UCSD-AML1 (cell line): ENCODE results near the gene MPHOSPH9.

Experiments used
- DNase-seq: peaks from one replicate; lab custom pipeline; 2025; ENCODE audit not compliant: unreplicated experiment; lab: John Stamatoyannopoulos, UW

MPHOSPH9 gene, protein sequence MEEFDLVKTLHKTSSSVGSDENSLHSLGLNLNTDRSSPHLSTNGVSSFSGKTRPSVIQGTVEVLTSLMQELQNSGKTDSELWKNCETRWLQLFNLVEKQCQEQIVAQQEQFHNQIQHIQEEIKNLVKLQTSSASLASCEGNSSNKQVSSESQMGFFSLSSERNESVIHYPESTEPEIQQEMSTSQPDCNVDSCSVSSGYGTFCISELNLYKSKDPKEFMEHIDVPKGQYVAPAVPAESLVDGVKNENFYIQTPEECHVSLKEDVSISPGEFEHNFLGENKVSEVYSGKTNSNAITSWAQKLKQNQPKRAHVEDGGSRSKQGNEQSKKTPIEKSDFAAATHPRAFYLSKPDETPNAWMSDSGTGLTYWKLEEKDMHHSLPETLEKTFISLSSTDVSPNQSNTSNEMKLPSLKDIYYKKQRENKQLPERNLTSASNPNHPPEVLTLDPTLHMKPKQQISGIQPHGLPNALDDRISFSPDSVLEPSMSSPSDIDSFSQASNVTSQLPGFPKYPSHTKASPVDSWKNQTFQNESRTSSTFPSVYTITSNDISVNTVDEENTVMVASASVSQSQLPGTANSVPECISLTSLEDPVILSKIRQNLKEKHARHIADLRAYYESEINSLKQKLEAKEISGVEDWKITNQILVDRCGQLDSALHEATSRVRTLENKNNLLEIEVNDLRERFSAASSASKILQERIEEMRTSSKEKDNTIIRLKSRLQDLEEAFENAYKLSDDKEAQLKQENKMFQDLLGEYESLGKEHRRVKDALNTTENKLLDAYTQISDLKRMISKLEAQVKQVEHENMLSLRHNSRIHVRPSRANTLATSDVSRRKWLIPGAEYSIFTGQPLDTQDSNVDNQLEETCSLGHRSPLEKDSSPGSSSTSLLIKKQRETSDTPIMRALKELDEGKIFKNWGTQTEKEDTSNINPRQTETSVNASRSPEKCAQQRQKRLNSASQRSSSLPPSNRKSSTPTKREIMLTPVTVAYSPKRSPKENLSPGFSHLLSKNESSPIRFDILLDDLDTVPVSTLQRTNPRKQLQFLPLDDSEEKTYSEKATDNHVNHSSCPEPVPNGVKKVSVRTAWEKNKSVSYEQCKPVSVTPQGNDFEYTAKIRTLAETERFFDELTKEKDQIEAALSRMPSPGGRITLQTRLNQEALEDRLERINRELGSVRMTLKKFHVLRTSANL

DNA sequence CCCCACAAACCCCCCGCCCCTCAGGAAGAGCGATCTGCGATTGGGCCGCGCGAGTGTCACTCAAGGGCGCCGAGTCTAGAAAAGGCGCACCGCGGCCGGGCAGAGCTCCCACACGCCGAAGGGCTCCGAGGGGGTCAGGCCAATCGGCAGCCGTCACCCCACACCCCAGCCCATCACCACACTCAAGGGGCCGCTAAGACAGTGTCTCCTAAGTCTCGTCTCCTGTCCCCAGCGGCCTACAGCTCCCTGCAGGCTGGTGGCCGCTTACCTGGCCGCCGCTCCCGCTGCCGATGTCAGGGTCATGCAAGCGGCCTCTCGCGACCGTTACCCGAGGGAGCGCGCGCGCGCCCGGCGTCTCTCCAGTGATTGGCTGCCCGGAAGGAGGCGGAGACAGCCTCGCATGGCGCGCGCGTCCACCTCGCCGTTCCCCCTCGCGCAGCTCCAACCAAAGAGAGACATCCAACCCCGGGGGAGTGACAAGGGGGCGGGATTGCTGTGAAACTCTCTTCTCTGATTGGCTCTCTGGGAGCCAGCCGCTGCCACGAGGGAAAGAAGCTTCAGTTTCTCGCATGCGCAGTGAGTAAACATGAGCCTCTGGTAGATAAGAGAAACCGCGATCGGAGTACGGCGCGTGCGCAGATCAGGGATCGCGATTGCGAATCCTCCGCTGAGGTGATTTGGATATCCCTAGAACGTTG, at the start of gene MPHOSPH9, which contains the start of gene MTRFR:
MPHOSPH9 (minus strand) TSS at position 335 of the 698 bp plus-strand sequence. CDS start 2,777 bp downstream, outside the sequence.
MTRFR (plus strand) TSS at position 630 of the 698 bp plus-strand sequence. CDS start 20,239 bp downstream, outside the sequence.
- DNase-seq, result peak; percentile 98

DNA sequence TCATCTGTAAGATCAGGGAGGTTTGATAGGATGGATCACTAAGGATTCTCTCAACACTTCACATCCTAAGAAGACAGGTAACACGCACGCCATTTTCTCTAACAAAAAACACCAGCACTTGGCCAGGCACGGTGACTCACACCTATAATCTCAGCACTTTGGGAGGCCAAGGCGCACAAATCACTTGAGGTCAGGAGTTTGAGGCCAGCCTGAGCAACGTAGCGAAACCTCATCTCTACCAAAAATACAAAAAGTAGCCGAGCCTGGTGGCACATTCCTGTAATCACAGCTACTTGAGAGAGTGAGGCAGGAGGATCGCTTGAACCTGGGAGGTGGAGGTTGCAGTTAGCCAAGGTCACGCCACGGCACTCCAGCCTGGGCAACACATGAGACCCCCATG, 49.2 kb upstream of the MPHOSPH9 start:
- no peak for DNase-seq

DNA sequence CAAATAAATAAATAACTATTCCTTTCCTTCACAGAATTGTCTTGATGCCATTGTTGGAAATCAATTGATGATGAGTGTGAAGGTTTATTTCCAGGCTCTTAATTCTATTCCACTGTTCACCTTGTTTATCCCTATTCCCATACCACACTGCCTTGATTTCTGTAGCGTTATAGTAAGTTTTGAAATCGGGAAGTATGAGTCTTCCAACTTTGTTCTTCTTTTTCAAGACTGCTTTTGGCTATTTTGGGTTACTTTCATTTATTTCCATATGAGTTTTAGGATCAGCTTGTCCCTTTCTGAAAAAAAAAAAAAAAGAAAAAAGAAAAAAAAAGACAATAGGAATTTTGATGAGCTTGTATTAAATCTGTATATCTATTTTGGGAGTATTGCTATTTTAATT, 48.0 kb upstream of the MPHOSPH9 start:
- no peak for DNase-seq

DNA sequence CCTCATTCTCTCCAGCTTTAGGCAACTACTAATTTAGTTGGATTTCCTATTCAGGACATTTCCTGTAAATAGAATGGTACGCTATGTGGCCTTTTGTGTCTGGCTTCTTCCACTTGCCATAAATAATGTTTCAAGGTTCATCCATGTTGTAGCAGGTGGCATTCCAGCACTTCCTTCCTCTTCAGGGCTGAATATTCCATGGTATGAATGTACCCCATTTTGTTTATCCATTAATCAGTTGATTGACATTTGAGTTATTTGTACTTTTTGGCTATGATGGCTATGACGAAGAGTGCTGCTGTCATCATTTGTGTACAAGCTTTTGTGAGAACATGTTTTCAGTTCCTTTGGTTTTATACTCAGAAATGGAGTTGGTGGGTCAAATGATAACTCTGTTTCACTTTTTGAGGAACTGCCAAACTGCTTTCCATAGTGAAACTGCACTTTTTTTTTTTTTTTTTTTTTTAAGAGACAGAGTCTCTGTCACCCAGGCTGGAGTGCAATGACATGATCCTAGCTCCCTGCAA, 45.2 kb upstream of the MPHOSPH9 start:
- DNase-seq, result no peak

DNA sequence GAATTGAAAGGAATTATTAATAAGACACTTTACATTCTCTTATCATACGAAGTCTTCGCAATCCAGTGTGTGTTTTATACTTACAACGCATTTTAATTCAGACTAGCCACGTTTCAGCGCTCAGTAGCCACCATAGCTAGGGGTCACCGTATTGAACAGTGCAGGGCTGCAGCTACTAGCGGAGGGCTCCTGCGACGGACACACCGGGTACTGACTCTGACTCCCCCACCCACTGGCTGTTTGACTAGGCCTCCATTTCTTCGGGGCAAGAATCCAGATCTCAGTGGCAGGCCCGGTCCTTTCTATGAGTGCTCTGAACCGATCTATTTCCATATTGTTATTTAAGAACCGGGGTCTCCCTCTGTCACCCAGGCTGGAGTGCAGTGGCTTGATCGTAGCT, 40.2 kb upstream of the MPHOSPH9 start:
- DNase-seq, result no peak

DNA sequence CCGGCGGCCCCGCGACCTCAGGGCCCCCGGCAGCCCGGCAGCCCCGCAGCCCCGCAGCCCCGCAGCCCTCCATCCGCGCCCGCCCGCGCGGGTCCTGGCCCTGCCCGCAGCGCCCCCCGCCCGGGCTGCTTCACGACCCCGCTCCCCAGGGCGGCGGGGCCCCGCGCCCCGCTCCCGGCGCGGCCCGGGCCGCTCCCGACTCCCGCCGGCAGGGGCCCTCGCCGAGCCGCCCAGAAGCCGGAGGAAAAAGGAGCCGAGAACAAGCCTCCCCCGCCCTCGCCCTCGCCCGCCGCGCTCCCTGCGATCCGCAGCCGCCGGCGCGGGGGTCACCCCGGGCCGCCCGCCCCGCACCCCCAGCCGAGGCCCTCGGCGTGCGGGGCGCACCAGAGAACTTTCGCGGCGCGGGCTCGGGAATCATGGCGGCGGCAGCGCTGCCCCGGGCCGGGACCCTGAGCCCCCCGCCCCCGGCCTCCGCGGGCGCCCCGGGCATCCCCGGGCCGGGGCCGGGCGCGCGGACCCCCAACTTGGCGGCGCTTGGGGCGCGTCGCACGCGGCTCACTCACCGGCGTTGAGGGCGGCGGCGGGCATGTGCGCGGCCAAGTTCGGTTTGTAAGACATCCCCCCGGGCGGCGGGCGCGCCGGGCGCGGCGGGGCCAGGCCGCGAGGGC, 38.2 kb upstream of the MPHOSPH9 start:
- DNase-seq, result peak; percentile 67

DNA sequence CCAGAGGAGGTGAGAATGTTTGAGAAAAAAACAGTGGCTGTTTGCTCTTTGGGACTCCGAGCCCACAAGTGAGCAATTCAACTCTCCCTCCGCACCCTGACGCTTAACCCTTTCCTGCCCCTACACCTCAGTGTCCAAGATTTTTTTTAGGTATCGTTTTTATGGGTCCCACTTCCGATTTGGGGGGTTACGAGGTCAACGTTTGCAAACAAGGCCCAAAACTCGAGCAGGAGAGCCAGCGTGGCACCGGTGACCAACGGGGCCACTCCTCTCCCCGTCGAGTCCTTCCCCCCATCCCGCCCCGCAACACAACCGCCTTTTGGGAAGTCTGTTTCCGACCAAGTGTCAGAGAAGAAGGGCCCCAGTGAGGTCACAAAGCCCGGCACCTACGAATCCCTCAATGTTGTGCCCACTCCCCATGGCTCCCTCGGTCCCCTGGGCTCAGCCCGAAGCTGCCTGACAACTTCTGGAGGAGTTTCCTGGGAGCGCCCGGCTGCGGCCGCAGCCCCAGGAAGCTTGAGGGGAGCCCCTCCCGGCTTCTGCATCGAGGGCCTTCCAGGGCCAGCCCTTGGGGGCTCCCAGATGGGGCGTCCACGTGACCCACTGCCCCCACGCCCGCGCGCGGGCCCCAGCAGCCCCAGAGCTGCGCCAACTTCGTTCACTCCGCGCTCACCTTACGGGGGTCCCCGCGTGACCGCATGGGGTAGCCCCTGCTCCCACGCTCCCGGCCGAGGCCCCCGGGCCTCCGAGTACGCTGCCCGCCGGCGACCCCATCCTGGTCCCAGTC, 37.5 kb upstream of the MPHOSPH9 start:
- DNase-seq, result peak; percentile 33

DNA sequence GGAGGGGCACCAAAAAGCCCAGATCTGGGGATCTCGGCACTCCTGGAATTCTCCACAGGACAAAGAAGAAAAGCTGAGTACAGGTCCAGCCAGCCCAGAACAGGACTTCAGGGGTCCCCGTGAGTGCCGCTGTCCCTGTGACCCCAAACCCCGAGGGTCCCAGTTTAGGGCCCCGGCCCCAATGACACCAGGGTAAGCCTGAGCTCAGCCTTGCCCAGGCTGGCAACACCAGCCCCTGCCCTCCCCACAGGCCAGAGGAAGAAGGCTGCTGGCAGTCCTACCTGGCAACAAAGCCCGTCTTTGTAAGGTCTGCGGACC, 36.9 kb upstream of the MPHOSPH9 start:
- DNase-seq, result no peak

DNA sequence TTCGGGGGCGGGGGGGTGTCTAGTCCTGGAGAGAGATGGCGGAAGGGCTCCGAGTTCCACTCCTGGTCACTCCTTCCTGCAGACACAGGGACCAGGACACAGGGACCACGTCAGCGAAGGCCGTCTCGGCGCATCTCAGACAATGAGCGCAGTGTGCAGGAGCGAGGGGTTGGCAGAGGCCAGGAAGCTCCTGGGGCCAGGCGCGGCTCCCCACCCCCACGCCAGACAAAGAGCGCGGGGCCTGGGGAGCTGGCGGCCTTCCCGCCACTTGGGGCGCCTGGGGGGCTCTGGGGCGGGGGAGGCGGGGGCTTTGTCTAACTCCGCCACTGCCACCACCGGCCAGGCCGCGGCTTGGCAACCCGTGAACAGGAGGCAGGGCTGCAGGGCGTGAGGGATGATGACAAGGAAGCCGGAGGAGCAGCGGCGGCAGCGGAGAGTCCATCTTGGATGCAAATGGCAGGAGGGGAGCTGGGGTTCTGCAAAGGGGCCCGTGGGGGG, 36.5 kb upstream of the MPHOSPH9 start:
- no peak for DNase-seq

DNA sequence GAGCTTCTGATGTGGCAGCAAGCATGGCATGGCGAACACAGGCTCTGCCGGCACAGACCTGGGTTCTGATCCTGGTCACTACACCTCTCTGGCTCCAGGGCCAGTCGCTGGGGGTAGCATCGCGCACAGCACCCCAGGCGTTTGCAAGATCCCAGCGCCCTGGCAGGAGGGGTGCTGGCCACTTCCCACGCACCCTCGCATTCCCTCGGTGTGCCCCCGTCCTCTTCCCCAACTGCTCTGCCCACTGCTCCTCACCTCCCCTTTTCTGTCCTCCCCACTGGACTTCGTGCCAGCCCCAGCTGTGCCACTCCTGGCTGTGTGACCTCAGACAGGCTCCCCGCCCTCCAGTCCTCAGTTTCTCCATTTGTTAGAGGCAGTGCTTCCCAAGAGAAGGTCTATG, 35.9 kb upstream of the MPHOSPH9 start:
- no peak for DNase-seq

DNA sequence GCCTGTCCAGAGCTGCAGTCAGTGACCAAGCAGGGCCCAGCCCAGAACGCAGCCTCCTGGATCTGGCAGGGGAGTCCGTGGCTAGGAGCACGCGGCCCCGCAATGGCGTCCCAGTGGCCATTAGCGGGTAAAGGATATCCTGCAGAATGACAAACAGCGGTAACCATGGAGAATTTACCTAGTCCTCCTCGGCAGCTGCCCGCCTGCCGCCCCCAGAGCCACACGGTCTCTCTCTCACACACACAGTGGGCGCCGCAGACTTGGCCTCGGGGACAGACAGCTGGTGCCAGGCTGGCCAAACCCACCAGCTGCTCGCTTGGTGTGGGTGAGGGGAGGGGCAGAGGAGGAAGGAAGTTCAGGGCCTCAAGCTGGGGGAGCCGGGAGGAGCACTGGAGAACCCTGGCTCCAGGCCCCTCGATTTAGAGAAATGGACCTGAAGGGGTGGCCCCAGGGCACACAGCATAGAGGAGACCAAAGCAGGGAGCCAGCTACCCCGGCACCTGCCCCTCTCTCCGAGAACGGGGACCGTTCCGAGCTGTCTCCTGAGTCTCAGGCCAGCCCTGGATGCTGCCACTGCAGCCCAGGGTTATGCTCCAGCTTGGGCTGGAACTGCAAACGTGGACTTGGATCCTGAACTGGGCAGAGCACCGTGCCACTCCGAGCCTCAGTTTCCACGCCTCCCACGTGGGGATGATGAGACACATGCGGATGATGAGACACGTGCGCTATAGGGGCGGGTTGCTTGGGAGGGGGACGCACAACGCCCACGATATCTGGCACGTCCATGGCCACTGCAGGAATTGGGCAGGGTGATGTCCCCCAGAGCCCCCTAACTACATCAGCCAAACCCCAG, 35.3 kb upstream of the MPHOSPH9 start:
- peak; percentile 60 for DNase-seq

DNA sequence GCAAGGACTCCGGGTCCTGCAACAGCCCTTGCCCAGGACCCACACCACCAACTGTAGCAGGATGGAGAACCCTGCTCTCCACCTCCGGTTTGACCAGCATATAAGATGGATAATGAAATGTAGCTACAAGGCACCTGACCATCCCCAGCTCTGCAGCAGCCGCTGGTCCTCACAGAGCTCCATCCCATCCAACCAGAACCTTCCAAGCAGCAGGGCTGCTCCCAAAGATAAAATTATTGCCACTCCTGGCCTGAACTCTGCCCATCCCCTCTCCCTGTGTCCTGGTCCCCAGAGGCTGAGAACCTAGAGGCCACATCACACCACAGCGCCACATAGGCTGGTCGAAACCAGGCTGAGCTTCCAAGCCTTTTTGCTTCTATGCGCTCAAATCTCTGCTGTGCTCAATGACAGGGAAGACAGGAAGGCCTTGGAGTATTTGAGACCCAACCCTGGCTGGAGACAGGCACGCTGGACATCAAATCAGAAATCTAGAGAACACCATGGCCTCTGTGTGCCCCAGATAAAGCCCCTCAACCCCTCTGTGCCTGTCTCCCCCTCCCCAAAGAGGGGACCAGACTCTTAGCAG, 34.5 kb upstream of the MPHOSPH9 start:
- no peak for DNase-seq

DNA sequence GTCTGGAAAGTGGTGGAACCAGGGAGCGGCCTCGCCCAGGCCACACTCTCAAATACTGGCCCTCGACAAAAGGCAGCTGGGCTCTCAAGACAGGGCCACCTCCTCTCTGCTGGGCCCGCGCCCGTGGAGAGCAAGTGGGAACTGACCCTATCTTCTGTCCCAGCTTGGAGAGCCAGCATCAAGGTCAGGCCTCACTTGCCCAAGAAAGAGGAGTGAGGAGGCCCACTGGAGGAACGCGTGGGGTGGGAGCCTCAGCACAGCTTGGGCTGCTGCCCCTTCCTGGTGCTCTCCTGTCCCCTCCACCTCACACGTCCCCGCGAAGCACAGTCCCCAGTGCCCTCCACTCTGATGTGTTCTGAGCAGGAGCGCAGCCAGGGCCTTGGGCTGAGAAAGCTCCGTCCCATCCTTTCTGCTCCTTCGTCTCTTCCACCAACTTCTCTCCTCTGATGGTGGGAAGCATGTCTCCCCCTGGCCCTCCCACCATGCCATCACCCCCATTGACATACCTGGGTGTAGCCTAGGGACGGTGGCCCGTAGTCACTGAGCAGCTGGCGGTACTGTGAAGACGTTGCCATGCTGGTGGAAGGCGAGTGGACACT, 33.8 kb upstream of the MPHOSPH9 start:
- DNase-seq, result no peak

DNA sequence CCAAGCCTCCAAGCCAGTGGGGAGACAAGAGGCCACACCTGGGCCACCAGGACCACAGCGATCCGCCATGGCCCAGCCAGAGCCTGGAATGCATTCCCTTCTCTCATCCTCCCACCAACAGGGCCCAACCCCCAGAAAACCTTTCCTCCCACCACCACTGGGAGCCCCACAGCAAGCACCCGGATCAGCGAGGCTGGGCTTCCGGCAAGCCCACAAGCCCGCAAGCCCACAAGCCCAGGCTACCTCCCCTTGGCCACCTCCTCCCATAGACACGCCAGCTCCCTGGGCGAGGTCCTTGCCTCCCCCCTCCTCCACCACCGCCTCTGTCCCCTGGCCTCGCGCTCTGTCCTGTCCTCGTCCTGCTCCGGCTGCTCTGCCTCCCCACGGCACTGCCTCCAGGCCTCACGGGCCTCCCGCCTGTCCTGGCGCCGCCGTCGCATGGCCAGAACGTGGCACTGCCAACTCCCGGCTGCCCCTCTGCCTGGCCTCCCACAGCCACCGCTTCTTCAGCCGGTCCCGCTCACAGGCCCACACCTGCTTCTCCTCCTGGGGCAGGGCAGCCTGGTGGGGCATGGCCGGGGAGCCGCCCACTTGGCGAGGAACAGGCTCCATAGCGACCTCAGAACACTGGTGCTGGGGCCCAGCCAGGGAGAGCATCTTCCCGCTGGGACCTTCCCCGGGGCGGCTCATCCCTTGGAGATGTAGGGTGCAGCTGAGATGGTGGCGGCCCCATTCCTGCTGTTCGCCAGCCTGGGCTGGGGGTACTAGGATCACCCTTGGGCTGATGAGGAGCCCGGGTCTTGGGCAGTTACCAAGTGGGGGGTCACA, 33.1 kb upstream of the MPHOSPH9 start:
- no peak for DNase-seq

DNA sequence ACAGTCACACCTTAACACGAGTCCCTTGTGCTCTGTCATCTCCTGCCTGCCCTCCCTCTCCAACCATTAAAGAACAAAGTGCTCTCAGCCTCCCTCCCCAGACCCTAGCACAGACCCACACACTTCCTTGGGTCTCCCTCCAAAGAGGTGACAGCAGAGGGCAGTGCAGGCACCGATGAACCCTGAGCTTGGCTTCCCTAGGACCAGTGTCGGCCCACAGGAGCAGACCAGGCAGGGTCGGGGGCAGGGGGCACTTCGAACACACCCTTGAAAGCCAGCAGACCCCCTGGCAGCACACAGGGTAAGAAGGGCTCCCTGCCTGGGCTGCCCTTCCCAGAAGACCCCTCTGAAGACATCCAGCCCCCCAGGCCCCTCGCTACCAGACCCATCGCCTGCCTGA, 31.7 kb upstream of the MPHOSPH9 start:
- DNase-seq, result peak; percentile 33

DNA sequence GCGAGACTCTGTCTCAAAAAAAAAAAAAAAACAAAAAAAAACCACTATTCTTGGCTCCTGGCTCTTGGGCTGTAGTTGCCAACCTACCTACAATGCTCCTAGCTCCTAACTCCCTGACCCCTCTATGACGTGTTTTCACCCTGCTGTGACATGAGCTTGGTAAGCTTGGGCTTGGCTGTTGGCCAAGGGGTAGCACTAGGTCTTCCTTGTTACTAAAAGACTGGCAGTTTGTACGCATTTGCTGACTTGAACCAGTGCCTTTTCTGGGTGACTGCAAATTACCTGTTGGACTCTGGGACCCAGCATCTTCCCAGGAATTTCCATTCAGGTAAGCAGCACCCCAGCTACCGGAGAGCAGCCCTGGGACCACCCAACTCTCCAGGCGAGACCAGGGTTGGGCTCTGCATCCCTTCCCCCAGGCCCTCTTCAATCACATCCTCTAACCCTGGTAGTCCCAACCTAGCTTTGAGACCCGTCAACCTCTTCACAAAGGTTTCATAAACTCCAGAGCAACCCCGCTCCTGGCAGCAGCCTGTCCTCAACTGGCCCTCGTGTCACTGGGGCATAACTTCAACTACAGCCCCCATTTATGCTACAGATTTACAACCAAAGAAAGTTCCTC, 30.4 kb upstream of the MPHOSPH9 start:
- no peak for DNase-seq
